OCI-M2 (cell line): ENCODE data around the gene HECTD1.
"Not testable (repeated sequence)": the region's sequence is repeated elsewhere in the genome, so short reads cannot be mapped to it uniquely, and the experiment has no call there.

Experiments
- DNase-seq: peaks from one replicate; lab custom pipeline; 2025; ENCODE audit not compliant: unreplicated experiment; lab: John Stamatoyannopoulos, UW

HECTD1 gene

DNA sequence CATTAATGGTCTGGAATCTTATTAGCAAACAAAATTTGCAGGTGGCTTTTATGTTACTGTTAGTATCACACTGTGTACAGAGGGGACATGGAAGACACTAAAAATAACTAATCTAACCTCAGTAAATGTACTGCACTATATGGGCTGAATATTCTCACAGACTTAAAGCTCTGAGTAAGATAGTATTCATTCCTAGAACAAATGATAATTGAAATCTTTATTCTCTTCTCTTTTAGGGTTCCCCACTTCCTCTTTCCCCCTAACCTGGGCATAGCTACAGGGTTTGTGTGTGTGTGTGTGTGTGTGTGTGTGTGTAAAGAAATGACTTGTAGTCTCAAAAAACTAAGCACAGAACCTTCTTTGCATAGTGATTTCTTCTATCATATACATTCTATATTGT, 21.4 kb upstream of the HECTD1 start:
- DNase-seq, result no peak

DNA sequence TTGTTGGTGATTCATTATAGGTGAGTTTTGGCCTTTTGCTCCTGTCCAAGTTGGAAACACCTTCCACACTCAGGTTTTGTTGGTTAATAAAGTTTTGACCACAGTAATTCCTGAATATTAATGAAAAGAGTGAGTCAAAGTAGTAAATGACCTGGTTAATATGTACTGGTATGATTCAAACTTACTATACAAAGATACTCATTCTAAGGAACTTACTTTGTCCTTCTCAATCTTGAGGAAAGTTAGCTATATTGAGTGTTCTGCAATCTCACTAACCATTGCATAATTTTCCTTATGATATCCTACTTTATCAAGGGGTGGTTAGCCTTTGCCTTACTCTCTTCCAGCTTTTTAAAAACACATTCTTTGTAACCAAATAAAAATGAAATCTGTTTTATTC, 20.9 kb upstream of the HECTD1 start:
- DNase-seq, result no peak

DNA sequence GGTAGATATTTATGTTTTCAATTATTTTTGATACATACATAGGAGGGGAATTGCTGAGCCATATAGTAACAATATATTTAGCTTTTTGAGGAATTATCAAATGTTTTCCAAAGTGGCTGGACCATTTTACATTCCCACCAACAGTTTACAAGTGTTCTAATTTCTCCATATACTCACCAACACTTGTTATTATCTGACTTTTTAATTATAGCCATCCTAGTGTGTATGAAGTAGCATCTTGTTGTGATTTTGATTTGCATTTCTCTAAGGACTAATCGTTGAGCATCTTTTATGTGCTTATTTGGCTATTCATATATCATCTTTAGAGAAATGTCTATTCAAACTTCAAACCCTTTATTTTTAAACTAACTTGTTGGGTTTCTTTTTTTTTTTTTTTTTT, 17.2 kb upstream of the HECTD1 start:
- no peak for DNase-seq

DNA sequence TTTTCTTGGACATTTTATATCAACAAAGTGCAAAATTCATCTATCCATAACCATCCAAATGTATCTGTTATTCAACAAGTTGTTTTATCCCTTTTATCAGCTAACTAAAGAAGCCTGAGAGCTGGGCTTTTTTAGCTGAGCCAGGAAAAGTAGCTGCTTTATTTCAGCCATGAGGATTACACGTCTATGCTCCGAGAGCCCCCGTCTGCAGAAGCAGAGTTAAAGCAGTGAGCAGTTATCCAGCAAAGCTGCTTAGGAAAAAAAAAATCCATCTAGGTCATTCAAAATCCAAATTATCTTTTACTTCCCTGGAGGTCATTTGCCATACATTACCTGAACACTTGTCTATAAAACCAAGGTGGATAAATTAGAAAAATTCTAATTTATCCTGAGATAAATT, 15.7 kb upstream of the HECTD1 start:
- no peak for DNase-seq

DNA sequence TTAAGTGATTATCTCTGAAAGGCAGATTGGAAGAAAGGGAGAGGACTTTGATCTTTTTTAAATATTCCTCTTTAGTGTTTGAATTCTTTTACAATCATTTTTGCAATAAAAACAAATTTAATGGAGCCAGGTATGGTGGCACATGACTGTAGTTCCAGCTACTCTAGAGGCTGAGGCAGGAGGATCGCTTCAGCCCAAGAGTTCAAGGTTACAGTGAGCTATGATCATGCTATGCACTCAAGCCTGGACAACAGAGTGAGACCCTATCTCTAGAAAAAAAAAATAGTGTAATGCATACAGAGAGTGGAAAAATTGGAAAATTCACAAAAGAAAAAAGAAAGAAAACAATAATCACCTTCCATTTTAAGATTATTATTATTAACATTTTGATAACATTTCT, 15.2 kb upstream of the HECTD1 start:
- DNase-seq, result no peak

DNA sequence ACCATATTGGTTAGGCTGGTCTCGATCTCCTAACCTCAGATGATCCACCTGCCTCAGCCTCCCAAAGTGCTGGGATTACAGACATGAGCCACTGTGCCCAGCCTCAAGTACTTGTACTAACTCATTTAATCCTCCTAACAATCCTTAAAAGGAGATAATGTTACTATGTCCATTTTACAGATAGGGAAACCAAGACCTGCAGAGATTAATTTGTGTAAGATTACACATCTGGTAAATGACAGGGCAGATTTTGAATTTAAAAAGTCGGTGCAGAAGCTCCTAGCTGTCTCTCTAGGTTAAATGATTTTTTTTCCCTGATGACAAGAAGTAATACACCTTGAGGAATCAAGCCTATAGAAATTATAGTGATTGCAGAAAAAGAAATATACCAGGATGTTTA, 13.7 kb upstream of the HECTD1 start:
- DNase-seq, result no peak

DNA sequence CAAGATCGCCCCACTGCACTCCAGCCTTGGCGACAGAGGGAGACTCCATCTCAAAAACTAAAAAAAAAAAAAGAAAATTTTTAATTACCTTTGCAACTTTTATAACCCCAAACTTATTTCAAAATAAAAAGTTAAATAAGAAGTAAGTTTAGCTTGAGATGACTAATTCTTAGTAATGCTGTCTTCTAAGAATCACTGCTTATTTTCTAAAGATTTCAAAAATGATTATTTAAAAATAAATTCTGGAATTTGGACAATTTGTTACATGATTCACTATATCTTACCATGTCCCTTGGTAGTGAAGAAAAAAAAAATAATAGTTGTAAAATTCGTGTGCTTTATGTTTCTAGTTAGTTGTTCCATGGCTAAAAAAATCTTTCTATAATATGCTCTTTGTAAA, 11.6 kb upstream of the HECTD1 start:
- no peak for DNase-seq

DNA sequence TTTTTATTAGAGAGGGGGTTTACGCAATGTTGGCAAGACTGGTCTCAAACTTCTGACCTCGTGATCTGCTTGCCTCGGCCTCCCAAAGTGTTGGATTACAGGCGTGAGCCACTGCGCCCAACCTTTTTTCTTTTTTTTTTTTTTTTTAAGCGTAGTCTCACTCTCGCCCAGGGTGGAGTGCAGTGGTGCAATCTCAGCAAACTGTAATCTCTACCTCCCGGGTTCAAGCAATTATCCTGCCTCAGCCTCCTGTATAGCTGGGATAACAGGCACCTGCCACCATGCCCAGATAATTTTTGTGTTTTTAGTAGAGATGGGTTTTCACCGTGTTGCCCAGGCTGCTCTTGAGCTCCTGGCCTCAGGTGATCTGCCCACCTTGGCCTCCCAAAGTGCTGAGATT, 8.8 kb upstream of the HECTD1 start:
- DNase-seq, result no peak

DNA sequence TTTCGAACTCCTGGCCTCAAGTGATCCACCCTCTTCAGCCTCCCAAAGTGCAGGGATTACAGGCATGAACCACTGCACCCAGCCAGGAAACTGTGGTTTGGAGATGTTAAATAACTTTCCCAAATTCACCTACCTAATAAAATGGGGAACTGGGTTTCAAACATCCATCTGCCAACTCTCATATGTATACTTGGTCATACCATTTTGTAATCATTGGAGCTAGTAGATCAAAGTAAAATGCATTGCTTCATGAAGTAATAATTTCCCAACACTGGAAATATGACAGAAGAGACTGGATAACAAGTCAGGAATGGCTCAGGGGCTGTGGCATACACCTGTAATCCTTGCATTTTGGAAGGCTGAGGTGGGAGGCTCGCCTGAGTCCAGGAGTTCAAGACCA, 5.3 kb upstream of the HECTD1 start:
- no peak for DNase-seq

DNA sequence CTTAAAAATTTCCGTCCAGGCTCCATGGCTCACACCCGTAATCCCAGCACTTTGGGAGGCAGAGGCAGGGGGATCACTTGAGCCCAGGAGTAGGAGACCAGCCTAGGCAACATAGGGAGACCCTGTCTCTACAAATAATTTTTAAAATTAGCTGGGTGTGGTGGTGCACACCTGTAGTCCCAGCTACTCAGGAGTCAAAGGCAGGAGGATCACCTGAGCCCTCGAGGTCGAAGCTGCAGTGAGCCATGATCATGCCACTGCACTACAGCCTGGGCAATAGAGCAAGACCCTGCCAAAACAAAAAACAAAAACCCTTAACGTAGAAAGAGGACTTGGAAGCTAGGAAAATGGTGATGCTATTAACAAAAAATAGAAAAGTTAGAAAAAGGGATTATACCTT, 2.0 kb upstream of the HECTD1 start:
- no peak for DNase-seq

DNA sequence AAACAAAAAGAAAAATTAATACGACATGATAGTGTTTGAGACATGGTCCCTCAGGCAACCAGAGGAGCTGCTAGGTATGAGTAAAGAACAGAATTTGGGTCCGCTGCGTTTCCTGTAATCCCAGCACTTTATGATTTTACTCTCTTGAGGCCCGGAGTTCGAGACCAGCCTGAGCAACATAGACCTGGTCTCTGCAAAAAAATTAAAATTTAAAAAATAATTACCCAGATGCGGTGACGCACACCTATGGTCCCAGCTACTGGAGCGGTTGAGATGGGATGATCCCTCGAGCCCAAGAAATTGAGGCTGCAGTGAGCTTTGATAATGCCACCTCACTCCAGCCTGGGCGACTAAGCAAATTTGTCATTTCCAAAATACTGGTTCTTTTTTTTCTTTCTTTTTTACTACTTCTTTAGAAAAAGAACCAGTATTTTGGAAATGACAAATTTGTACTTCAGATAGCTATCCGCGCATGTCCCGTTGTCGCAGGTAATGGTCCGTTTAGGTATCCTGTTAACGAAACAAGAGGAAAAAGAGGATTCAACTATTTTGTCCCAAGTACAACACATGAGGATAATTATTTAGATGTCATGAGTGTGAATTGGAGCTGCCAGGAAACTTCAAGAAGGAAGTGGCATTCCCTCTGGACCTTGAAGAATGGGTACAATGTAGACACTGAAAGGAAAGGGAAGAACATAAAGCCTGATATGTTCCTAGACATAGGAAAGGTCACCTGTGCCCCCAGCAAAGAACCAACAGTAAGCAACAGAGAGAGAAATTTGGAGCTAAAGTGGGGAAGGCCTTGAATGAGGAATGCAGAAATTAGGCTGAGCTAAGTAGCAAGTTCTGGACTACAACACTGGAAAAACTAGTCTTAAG, 1.2 kb upstream of the HECTD1 start:
- no peak for DNase-seq

DNA sequence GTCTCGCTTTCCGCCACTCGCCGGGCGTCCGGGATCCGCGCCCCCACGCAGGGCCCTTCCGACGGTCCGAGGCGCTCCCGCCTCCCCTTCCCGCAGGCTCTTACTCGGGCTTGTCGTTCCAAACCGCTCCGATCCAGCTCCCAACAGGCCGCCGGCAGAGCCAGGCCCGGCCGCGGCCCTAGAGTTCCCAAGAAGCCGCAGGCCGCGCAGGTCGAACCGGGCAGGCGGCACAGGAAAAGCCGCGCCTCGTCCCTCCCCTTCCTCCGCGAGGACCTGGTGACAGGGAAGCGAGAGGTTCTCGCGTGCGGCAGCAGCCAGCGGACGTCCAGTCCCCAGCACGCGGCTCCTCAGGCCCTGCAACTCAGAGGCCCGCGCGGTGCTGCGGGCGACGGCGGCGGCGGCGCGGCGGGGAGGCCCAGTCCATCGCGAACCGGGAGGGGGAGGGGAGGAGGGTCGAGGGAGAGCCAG, 272 bp downstream of the HECTD1 start:
- DNase-seq, result no peak

DNA sequence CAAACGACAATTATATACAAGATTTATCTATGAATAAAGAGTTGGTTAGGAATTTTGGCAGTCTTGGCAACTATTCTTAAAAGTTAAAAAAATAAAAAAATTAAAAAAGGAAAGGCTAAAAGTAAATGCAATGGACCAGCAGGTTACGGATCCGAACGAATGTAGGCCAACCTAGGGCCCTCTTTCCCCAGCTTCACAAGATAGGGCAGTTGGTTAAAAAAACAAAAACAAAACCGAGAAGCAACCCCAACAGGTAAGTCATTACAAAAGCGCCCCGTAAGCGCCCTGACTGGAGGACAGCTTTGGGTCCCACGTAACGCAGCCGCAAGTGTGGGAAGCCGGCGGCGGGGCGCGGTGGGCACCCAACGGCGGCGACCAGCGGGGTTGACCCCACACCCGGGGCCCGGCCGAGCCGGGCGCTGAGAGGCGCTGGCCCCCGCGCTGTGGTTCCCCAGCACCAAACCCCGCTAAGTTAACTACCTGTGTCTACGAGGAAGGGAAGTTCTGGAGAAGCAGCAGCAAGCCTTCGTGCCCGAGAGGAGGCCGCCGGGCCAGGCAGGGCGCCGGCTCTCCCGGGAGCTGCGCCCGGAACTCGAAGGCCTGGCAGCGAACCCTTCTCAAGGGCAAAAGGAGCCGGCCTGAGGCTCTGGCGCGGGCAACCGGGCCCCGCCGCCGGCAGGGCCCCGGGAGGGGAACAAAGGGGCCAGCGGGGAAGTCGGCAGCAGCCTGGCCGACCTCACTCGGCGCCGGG, 882 bp downstream of the HECTD1 start:
- no peak for DNase-seq

DNA sequence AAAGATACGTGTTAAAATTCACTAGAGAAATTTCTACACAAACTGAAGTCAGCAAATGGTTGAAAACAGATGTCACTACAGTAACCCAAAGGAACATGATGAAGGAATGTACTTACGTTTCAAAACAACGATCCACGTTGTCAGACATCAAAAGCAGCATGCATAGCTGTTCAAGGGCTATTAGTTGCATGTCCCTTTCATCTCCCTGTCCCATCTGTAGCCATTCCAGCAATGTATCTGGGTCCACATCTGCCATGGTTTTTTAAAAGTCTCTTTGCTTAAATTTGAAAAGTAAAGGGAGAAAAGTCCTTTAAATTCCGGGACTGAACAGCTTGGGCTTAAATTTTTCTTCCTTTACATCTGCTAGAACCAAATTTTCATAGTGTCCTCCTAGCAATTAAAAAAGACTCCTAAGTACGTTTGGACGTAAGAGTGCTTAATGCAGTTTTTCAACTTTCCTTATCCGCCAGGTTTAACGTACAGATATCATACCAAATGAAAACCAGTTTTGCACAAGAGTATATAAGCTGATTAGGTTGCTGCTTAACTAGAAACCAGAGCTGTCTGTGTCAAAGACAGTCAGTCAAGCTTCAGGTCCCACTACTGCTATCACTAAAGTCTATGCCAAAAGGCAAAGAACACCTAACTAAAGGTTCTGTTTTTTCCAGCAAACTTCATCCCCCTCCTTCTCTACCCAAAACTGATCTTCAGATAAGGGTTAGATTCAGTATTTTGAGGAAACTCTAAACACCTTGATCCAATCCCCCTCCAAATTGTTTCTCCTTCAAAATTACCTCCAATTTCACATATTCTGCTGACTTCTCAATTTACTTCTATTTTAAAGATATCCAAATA, 1.7 kb downstream of the HECTD1 start:
- no peak for DNase-seq

DNA sequence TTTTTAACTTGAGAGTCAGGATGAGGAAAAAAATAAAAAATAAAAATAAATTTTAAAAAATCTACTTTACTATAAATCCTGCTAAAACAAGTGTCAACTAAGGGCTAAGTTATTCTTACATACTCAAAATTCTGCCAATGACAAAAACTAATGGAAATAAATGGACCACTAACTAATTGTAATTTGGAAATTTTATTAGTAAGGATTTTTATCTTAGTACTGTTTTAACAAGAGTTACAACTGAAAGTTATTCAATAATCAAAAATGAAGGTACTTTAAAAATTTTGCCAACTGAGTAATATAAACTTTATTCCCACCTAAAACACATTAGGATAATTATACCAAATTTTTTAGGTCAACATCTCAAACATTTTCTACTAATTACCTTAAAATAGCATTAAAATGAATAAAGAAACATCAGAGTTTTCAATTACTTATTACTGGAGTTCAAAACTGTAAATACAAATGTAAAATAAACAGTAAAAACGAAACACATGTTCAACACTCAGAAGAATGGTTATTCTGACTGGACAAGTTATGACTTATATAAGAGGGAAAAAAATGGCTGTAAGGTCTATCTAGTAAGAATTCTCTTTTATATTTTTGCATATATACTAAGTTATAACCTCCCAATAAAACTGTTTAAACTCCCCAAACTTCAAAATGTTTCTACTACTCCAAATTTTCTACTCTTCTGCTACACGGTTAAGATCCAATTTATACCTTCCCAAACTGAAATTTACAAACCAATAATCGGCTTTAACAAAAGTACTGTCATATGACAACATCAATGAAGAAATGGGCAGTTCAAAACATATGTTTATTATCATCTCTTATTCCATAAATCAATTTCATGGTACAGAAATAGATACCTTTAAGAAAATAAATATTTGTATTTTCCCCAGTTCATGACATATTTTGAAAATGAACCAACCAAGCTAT, 2.7 kb downstream of the HECTD1 start:
- no peak for DNase-seq

DNA sequence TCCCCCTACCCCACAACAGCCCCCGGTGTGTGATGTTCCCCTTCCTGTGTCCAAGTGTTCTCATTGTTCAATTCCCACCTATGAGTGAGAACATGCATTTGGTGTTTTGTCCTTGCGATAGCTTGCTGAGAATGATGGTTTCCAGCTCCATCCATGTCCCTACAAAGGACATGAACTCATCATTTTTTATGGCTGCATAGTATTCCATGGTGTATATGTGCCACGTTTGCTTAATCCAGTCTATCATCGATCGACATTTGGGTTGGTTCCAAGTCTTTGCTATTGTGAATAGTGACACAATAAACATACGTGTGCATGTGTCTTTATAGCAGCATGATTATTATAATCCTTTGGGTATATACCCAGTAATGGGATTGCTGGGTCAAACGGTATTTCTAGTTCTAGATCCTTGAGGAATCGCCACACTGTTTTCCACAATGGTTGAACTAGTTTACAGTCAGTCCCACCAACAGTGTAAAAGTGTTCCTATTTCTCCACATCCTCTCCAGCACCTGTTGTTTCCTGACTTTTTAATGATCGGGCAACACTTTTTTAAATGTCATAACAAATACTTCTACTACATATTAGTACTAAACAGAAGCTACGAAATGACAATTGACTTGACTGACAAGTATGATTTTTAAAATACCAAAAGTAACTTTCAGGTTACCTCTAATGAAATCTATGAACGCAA, 3.5 kb downstream of the HECTD1 start:
- not testable (repeated sequence) for DNase-seq

DNA sequence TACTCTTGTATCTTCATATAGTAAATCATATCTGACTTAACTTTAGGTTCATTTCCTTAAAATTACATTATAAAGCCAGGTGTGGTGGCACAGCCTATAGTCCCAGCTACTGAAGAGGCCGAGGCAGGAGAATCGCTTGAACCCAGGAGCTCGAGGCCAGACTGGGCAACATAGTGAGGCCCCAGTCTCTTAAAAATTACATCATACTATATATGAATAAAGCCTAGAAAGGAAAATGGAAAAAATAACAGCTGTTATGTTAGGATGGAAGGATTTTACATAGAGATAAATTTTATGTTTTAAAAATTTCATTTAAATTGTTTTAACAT, 4.2 kb downstream of the HECTD1 start:
- DNase-seq, result no peak

DNA sequence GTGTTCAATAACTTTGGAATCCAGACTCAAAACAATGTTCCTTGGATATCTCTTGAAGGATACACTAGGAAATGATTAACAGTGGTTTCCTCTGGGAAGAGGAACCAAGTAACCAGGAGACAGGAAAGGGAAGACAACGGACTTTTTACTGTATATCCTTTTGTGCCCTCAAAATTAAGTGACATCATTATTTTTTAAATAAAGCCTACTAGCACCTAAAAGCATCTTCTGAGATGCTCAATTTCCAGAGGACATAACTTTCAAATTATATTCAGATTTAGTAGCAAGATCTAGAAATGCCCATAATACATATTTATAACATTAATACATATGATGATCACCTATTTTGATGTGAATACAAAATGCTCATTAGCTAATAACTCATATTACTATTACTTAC, 6.5 kb downstream of the HECTD1 start:
- no peak for DNase-seq

DNA sequence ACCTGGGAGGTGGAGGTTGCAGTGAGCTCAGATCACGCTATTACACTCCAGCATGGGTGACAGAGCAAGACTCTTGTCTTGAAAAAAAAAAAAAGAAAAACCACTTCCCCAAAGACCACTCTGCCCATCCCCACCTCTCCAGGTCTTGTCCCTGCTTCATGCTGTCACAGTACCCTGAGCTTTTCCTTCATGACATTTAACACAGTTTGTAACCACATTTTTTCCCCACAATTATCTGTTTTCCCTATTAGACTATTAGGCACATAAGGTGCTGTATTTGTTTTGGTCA, 6.9 kb downstream of the HECTD1 start:
- no peak for DNase-seq

DNA sequence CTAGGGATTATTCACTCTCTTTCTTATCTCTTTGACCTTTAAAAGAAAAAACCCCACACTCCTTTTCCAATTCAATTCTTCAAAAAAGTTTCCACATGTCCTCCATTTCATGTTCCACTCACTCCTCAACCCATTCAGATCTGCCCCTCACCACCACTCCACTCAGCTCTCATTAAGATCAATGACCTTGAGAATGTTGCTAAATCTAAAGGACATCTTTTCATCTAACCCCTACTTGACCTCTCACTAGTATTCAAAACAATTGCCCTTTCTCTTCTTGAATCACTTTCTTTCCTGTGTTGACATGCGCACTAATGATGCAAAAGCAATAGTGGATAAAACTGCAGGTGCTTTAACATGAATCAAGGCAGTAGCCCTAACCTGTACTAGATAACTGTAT, 9.9 kb downstream of the HECTD1 start:
- DNase-seq, result no peak
